Loucy (cell line): ENCODE results near the gene LATS2.

ENCODE experiments used
- EZH2phosphoT487 ChIP-seq: fragments of 200-600 bp; IDR thresholded peaks from 2 replicates; pipeline ENCODE4 v1.6.1; 2018; ENCODE audit warnings: antibody characterized with exemption, mild to moderate bottlenecking, moderate library complexity, borderline replicate concordance
- TF ChIP-seq, protein P1 (sequence below): fragments of 200-600 bp; sonication (generic); conservative IDR thresholded peaks from 2 replicates; pipeline ENCODE4 v1.5.1; 2014; ENCODE audit warnings: mild to moderate bottlenecking, antibody characterized with exemption, low read length

DNA sequence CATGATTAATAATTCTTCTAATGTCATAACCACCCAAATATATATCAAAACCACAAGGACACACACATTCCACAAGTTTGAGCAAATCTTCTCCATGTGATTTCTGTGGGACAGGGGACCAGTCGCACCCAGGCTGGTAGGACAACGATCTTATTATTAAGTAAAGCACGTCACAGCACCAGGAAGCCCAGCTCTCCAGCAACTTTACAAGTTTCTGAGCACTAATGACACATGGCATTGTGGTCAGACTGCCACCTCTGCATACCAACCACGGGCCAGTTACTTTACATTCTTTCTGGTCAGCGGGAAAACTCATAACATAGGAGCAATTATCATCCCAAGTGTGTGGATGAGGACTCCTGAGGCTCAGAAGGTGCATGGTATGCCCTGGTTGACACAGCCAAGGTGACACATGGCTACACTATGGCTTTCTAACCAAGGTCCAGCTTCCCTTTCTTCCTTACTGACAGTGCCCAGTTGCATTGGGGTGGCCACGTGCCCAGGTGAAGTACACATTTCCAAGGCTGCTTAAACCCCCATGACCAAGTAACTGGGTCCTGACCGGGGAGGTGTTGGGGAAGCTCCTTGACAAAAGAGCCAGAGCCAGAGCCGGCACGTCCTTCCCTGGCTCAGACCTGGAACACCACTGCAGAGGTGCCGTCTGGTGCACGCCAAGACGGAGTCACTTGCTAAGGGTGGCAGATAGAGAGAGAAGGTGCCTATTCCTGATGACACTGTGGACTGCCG lies 27.4 kb downstream of the LATS2 start:
- TF ChIP-seq, protein P1, sequence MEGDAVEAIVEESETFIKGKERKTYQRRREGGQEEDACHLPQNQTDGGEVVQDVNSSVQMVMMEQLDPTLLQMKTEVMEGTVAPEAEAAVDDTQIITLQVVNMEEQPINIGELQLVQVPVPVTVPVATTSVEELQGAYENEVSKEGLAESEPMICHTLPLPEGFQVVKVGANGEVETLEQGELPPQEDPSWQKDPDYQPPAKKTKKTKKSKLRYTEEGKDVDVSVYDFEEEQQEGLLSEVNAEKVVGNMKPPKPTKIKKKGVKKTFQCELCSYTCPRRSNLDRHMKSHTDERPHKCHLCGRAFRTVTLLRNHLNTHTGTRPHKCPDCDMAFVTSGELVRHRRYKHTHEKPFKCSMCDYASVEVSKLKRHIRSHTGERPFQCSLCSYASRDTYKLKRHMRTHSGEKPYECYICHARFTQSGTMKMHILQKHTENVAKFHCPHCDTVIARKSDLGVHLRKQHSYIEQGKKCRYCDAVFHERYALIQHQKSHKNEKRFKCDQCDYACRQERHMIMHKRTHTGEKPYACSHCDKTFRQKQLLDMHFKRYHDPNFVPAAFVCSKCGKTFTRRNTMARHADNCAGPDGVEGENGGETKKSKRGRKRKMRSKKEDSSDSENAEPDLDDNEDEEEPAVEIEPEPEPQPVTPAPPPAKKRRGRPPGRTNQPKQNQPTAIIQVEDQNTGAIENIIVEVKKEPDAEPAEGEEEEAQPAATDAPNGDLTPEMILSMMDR: no peak
- TF ChIP-seq EZH2phosphoT487: no peak
